Psoas muscle (tissue), 8 donors: ENCODE measurements around the gene BTNL2. TPM values are rescaled to one million over a fixed set of nuclear protein-coding genes. Genes with fewer than 3 reads are reported as not detected.

Experiments used
- ATAC-seq, 4 donors: fragments of 200-7000 bp; cut with Tn5 transposase; one replicate each; pipeline ENCODE4 v1.9.1; 2020; ENCODE audit warnings: moderate library complexity in 3 of 4, mild to moderate bottlenecking in 2 of 4
- DNase-seq, 2 donors: peaks; one replicate each; pipeline ENCODE4 v3.0.0-alpha.2; 2020
- H3K27ac ChIP-seq: fragments of 200-600 bp; one replicate; pipeline ENCODE4 v1.8.0; 2022
- H3K27me3 ChIP-seq, 3 donors: fragments of 200-600 bp in 1 of 3; one replicate each; pipeline versions ENCODE4 v1.6.1 to v1.8.0; 2013 to 2022; ENCODE audit warnings: low read length in 2 of 3, mild to moderate bottlenecking in 2 of 3, moderate library complexity in 1 of 3; ENCODE audit not compliant: insufficient read depth in 3 of 3
- H3K36me3 ChIP-seq, 2 donors: fragments of 200-600 bp in 1 of 2; one replicate each; pipeline versions ENCODE4 v1.6.1 to v1.8.0; 2013 to 2022; ENCODE audit warnings: low read depth in 1 of 2, mild to moderate bottlenecking in 1 of 2, moderate library complexity in 1 of 2; ENCODE audit not compliant: insufficient read depth in 1 of 2
- H3K4me1 ChIP-seq: fragments of 200-600 bp; one replicate; pipeline ENCODE4 v1.8.0; 2022
- H3K4me3 ChIP-seq: fragments of 200-600 bp; one replicate; pipeline ENCODE4 v1.8.0; 2022; ENCODE audit warnings: mild to moderate bottlenecking
- H3K9me3 ChIP-seq: fragments of 200-600 bp; one replicate; pipeline ENCODE4 v1.8.0; 2022
- CTCF ChIP-seq: fragments of 200-600 bp; IDR thresholded peaks from one replicate; pipeline ENCODE4 v1.8.0; 2022; ENCODE audit warnings: antibody characterized with exemption
- WGBS, 3 donors: extraction: QIAGEN DNeasy Blood & Tissue Kit; methylation state at CpG; one replicate each; pipeline versions ENCODE4 v1.1.6 to v1.1.7; 2013; 5-methylcytosine and 5-hydroxymethylcytosine counted together
- intact Hi-C, 2 donors: fragments of 100-400 bp; cut with DNase I; formaldehyde crosslinking; loops; one replicate each; pipeline versions ENCODE4 v1.11.0 to v1.14.2; 2022
- polyA plus RNA-seq, 3 donors: library from polyadenylated mRNA; stranded (reverse); fragments of 200-250 nt; gene quantifications; one replicate each; pipeline ENCODE4 v1.2.3, GENCODE V29; 2013
- total RNA-seq, 4 donors: library from RNA; stranded (reverse); fragmentation: NEBNext Ultra II Directional in 2 of 4; extraction: Animal tissue kit (Norgen Biotek cat#: 25700) in 2 of 4; gene quantifications; one replicate each; pipeline versions ENCODE4 v1.2.1 to v1.2.4, GENCODE V29; 2021 to 2023
- donor health status: healthy with polysubstance abuse.
- donor health status: DM: no; HTN: no; CAD: no; lungs with moderate emphysema.
- donor health status: Bipolar disorder and iron deficiency.
- donor health status: healthy.
- donor health status: DM: yes; HTN: yes; CAD: no.
- donor health status: DM: no; HTN: no; CAD: no.
- donor health status: DM: no; HTN: no; CAD: no.
- donor health status: DM: yes; HTN: yes; CAD: no.

Gene BTNL2
- total and polyA plus RNA-seq, 7 donors: not detected

GRCh38 chr6:32402812-32403211 is 4.2 kb downstream of the BTNL2 start:
- Histone ChIP-seq H3K27me3 (peaks cover 0 to 34% (median 3%) of the 10 kb centered on the region in 3 donors), H3K36me3 (no peaks in the 10 kb centered on the region), H3K4me1 (no peaks in the 10 kb centered on the region), H3K4me3 (no peak overlapping the region), H3K9me3 (no peaks in the 10 kb centered on the region), H3K27ac (no peak overlapping the region)
- WGBS, 3 donors: 53 to 65% (median 63%) methylated on average over 8 of the region's 8 CpGs
- TF ChIP-seq CTCF: no peak
- intact Hi-C loops: no loop called here
- no peak for ATAC-seq
- no peak for DNase-seq

- H3K4me3 ChIP-seq: no peak overlapping the region
- H3K4me1 ChIP-seq: no peaks in the 10 kb centered on the region
- H3K27me3 ChIP-seq: peaks cover 0 to 27% (median 3%) of the 10 kb centered on the region in 3 donors
- H3K27ac ChIP-seq: no peak overlapping the region
- TF ChIP-seq CTCF: no peak
- no peaks in the 10 kb centered on the region for H3K9me3 ChIP-seq
- no peaks in the 10 kb centered on the region for H3K36me3 ChIP-seq
- intact Hi-C loops: no loop called here
- DNase-seq: no peak
- 26 to 48% (median 31%) methylated on average over 4 of the region's 4 CpGs for WGBS, 3 donors
- ATAC-seq: no peak
Observed at GRCh38 chr6:32401284-32401963, 5.6 kb downstream of the BTNL2 start.

DNA sequence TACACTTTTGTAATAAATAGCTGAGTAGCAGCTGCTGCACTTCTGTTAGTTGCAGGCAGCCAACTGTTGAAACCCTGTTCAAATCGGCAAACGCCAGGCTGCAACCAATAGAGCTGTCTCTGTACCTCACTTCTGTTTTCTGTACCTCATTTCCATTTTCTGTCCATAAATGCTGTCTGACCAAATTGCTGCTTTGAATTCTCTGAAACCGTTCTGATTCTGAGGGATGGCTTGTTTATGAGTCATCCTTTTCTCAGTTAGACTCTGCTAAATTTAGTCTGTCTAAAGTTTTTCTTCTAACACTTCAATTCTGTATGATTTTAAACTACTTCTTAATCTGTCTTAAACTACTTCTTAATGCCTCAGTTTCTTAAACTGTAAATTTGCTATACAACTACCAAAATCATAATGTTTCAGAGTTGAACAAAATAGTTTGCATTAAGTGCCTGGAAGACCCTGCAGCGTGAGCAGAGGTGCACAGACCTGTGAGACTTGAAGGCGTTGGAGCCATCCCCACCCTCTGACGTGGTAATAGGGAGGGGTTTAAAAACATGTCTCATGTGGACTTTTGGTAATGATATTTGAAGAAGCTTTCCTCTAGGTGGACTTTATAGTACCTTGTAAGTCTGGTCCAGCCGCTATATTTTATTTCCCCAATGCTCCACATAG is 9.6 kb downstream of the BTNL2 start:
- ATAC-seq (no peak), DNase-seq (no peak)
- H3K36me3 ChIP-seq: no peaks in the 10 kb centered on the region
- H3K27me3 ChIP-seq: peaks cover 0 to 3% (median 0%) of the 10 kb centered on the region in 3 donors
- no peak for TF ChIP-seq CTCF
- no peaks in the 10 kb centered on the region for H3K9me3 ChIP-seq
- intact Hi-C loops: loop anchor here in 1 of 2 donors (10.0 kb wide), 1 partner anchor 143 kb away; no protein-coding TSS in a partner anchor
- no peak overlapping the region for H3K27ac ChIP-seq
- no peaks in the 10 kb centered on the region for H3K4me1 ChIP-seq
- H3K4me3 ChIP-seq: no peak overlapping the region
- WGBS, 3 donors: 64 to 72% (median 72%) methylated on average over 7 of the region's 7 CpGs

GRCh38 chr6:32396028-32396427 is 11.0 kb downstream of the BTNL2 start:
- 93 to 96% (median 93%) methylated on average over 10 of the region's 10 CpGs for WGBS, 3 donors
- H3K4me3 ChIP-seq: no peak overlapping the region
- intact Hi-C loops: loop anchor here in 1 of 2 donors (10.0 kb wide), 1 partner anchor 141 kb away; no protein-coding TSS in a partner anchor

More at GRCh38 chr6:32396028-32396427, 11.0 kb downstream of the BTNL2 start:
- H3K4me1 ChIP-seq: no peaks in the 10 kb centered on the region
- ATAC-seq (no peak), DNase-seq (no peak)
- no peaks in the 10 kb centered on the region for H3K9me3 ChIP-seq
- H3K27me3 ChIP-seq: peaks cover 0 to 3% (median 0%) of the 10 kb centered on the region in 3 donors
- TF ChIP-seq CTCF: no peak
- no peak overlapping the region for H3K27ac ChIP-seq
- H3K36me3 ChIP-seq: no peaks in the 10 kb centered on the region
